Stimulated activated CD8-positive, alpha-beta memory T cell treated with anti-CD3 and anti-CD28 coated beads, Interleukin-15, amount 100 ng/mL, for 48 hours (primary cell): ENCODE measurements around the gene OR4F6.

Experiments
- DNase-seq, 2 donors: peaks; one replicate each; pipeline ENCODE4 v3.0.0-alpha.2; 2020; ENCODE audit warnings: low read depth in 2 of 2

Gene OR4F6

GRCh38 chr15:101804941-101805340 is 1.6 kb downstream of the OR4F6 start:
- DNase-seq = no peak

GRCh38 chr15:101805605-101806345 is 2.5 kb downstream of the OR4F6 start:
- no peak for DNase-seq

DNA sequence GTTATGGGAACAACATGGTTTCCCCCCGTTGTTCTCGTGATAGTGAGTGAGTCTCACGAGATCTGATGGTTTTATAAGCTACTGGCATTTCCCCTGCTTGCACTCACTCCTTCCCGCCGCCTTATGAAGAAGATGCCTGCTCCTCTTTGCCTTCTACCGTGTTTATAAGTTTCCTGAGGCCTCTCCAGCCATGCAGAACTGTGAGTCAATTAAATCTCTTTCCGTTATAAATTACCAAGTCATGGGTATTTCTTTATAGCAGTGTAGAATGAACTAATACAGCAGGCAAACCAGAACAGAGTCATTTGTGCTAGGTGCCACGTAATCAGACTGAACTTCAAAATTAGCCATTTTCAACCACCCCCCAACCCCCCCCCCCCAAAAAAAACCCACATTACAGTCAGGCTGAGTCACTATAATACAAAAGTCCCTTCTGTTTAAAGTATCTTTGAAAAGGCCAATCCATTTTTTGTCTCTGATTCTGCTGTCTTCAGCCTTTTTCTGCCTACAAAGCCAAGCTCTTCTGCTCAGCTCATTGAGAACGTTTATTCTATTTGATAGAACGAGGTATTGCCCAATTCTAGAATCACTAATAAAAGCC is 4.1 kb downstream of the OR4F6 start:
- DNase-seq = no peak

DNA sequence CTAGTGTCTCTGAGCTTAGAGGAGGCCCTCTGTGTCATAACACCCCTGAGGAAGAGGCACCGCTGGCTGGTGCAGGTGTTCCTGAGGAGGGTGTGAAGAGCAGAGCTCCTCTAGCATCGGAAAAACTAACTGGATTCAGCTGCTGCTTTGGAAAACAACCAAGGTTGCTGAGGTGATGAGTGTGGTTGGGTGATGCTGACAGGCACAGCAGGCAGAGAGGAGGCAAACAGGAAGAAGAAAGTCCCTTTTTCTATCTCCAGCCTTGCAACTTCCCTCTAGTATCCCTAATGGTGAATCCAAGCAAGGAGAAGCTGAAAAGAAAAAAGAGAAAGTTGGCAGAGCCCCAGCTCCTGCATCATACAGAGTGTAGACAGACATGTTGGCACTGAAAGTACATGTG is 4.9 kb downstream of the OR4F6 start:
- DNase-seq = no peak

GRCh38 chr15:101810456-101810855 is 7.1 kb downstream of the OR4F6 start:
- no peak for DNase-seq

DNA sequence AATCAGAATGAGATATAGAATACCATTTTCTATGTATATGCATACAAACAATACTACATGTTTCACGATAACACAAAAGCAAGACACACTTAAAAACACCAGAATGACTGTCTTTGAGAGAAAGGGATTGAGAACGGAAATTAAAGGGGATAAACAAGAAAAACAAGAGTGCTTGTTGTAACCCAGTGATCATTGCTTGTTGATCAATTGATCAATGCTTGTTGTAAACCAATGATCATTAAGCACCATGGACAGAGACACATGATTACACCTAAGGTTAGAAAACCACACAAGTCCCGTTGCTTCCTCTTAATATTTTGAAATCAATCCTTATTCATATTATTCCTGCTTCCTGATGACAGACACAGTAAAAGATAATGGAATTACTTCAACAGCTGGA is 7.6 kb downstream of the OR4F6 start:
- DNase-seq = no peak

DNA sequence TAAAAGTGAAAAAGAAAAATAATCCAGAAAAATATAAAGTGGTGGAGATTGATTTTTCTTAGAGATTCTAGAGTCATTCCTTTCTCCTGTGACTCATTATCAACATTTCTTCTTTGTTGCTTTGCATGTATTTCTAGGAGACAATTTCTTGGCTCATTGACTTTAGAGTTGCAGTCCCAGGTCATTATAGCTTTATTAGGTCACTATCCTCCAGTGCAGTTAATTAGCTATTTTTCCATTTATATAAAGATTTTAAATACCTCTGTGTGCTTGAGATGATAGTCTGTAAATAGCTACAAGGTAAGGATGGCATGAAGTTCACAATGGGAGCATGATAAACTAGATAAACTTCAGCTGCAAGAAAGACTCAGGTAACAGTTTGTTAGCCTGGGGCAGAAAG is 8.6 kb downstream of the OR4F6 start, which contains the start of gene OR4F15:
Gene OR4F15, plus strand, starts transcription at position 301 of the 400 bp plus-strand sequence. CDS start 5,985 bp downstream, outside the sequence.
- no peak for DNase-seq

DNA sequence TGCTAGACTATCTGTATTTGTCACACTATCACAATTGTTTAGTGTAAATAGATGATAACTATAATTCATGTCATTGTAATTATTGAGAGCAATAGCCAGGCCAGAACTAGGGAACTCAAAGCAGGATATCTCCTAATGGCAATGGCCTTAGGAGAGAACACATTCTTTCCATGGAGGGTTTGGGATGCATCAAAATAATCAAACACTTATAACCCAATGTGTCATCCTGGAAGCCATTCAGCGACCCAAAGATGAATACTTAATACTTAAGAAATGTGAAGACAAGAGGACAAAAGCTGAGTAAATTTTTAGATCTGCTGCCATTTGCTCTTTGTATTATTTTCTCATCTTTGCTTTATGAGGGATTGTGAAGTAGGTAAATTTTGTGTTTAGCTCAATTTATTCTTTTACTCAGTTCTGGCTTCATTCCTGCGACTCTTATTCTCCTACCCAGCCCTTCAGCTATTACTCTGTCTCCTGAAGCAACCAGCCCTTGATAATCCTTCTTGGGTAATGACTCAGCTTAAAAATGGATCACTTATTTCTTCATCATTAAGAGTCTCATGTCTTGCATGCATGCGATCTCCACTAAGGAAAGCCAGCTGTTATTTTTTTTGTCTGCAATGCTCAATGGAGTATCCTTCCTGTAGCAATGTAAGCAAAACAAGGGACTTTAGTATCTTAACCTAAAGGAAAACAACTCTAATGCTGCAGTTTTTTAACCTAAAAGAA is 10.7 kb downstream of the OR4F6 start:
- no peak for DNase-seq

DNA sequence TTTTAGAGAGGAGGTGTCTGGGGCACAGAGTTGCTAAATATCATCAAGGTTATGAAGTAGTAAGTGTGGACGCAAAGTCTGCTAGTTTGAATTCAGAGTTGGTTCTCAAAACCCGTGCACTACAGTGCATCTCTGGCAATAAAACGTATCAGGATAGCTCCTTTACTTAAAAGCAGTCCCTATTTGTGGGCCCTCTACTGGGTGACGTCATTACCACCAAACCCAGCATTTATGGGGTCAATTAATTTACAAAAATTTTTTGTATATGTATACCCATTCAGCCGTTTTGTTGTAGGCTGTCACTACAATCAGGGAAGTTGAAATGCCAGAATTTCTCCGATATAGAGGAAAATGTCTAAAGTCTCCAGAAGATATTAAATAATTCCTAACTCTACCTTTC is 17.5 kb downstream of the OR4F6 start:
- DNase-seq = no peak

DNA sequence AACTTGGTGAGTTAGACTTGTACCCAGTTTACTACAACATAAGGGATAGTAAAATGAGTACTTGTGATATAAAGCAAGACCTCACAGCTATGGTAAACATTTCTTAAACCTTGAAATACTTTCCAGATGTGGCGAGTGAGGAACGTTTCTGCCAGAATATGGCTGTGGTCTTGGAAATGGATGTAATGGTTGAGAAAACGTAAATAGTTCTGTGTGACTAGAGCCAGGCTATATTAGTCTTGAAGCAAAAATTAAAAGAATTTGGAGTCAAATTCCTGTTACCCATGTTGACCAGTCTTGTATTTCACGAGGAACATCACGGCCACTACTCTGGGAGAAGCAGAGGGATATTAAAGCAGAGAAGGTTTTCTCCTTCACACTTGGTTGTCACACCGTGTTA is 23.9 kb downstream of the OR4F6 start:
- no peak for DNase-seq

- DNase-seq = no peak
Measured at GRCh38 chr15:101828774-101829173, 25.5 kb downstream of the OR4F6 start.

DNA sequence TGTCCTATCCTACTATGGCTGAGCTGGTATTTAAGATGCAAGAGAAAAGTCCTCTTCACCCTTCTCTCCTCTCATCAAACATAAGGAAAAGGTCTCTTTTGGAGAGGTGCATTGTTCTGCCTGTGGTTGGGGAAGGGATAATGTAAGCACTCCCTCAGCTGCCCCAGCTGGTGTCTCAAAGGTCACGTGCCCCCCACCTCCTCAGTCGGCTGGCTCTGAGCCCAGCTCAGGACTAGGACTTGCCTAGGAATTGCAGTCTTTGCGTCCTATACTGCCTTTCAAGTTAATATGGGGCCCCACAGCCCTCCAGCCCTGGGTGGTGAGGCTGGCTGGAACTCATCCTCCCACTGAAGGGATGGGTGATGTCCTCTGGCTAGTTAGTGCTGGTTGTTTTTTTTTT is 38.3 kb downstream of the OR4F6 start:
- DNase-seq = no peak

DNA sequence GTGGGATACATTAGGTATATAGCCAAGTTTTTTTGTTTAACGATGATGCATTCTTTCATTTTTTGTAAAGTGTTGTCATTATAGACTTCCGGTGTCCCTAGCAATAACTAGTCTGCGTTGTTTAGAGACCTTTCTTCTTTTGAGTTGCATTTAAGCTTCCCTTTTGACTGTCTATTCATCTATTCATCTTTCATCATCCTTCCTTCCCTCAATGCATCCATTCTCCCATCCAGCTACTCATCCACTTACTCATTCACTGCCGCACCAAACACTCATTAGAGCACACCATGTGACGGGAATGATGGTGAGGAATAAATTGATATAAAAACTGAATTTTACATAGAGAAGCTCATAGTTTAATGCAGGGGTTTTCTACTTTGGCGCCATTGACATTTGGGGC is 41.6 kb downstream of the OR4F6 start:
- no peak for DNase-seq

- DNase-seq = no peak
Measured at GRCh38 chr15:101852356-101852755, 49.0 kb downstream of the OR4F6 start.
